Psoas muscle (tissue), 8 donors: ENCODE measurements around the gene HNRNPC. TPM values are rescaled to one million over a fixed set of nuclear protein-coding genes. Genes with fewer than 3 reads are reported as not detected.

Source experiments
- ATAC-seq, 4 donors: fragments of 200-7000 bp; cut with Tn5 transposase; one replicate each; pipeline ENCODE4 v1.9.1; 2020; ENCODE audit warnings: moderate library complexity in 3 of 4, mild to moderate bottlenecking in 2 of 4
- DNase-seq, 2 donors: peaks; one replicate each; pipeline ENCODE4 v3.0.0-alpha.2; 2020
- H3K27ac ChIP-seq: fragments of 200-600 bp; one replicate; pipeline ENCODE4 v1.8.0; 2022
- H3K27me3 ChIP-seq, 3 donors: fragments of 200-600 bp in 1 of 3; one replicate each; pipeline versions ENCODE4 v1.6.1 to v1.8.0; 2013 to 2022; ENCODE audit warnings: low read length in 2 of 3, mild to moderate bottlenecking in 2 of 3, moderate library complexity in 1 of 3; ENCODE audit not compliant: insufficient read depth in 3 of 3
- H3K36me3 ChIP-seq, 2 donors: fragments of 200-600 bp in 1 of 2; one replicate each; pipeline versions ENCODE4 v1.6.1 to v1.8.0; 2013 to 2022; ENCODE audit warnings: low read depth in 1 of 2, mild to moderate bottlenecking in 1 of 2, moderate library complexity in 1 of 2; ENCODE audit not compliant: insufficient read depth in 1 of 2
- H3K4me1 ChIP-seq: fragments of 200-600 bp; one replicate; pipeline ENCODE4 v1.8.0; 2022
- H3K4me3 ChIP-seq: fragments of 200-600 bp; one replicate; pipeline ENCODE4 v1.8.0; 2022; ENCODE audit warnings: mild to moderate bottlenecking
- H3K9me3 ChIP-seq: fragments of 200-600 bp; one replicate; pipeline ENCODE4 v1.8.0; 2022
- WGBS, 3 donors: extraction: QIAGEN DNeasy Blood & Tissue Kit; methylation state at CpG; one replicate each; pipeline versions ENCODE4 v1.1.6 to v1.1.7; 2013; 5-methylcytosine and 5-hydroxymethylcytosine counted together
- intact Hi-C, 2 donors: fragments of 100-400 bp; cut with DNase I; formaldehyde crosslinking; loops; one replicate each; pipeline versions ENCODE4 v1.11.0 to v1.14.2; 2022
- polyA plus RNA-seq, 3 donors: library from polyadenylated mRNA; stranded (reverse); fragments of 200-250 nt; gene quantifications; one replicate each; pipeline ENCODE4 v1.2.3, GENCODE V29; 2013
- total RNA-seq, 4 donors: library from RNA; stranded (reverse); fragmentation: NEBNext Ultra II Directional in 2 of 4; extraction: Animal tissue kit (Norgen Biotek cat#: 25700) in 2 of 4; gene quantifications; one replicate each; pipeline versions ENCODE4 v1.2.1 to v1.2.4, GENCODE V29; 2021 to 2023
- TF ChIP-seq, protein P1 (sequence below): fragments of 200-600 bp; IDR thresholded peaks from one replicate; pipeline ENCODE4 v1.8.0; 2022; ENCODE audit warnings: antibody characterized with exemption
- donor health status: healthy with polysubstance abuse.
- donor health status: DM: no; HTN: no; CAD: no; lungs with moderate emphysema.
- donor health status: Bipolar disorder and iron deficiency.
- donor health status: healthy.
- donor health status: DM: yes; HTN: yes; CAD: no.
- donor health status: DM: no; HTN: no; CAD: no.
- donor health status: DM: no; HTN: no; CAD: no.
- donor health status: DM: yes; HTN: yes; CAD: no.

The HNRNPC gene
- total and polyA plus RNA-seq, 7 donors: 215 to 310 (median 250) TPM

DNA sequence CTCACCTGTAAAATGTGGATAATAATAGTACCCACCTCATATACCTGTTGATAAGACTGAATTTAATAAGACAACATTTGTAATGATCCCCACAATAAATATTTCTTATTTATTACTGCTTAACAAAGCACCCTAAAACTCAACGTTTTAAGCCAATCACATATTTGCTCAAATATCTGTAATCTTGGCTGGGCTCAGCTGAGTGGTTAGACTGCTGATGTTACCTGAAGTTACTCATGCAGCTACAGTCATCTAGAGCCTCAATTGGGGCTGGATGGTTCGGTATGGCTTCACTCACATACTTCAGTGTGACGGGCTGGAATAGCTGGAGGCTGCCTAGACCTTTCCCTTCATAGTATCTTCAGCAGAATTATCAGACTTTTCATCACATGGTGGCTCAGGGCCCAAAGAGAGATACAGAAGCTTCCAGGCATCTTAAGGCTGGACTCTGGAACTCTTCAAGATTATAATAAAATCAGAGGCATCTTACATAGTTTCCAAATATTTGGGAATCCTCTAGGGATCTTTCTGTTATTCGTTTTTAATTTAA, 109.1 kb downstream of the HNRNPC start:
- H3K9me3 ChIP-seq: no peaks in the 10 kb centered on the region
- 65 to 70% (median 70%) methylated on average over 4 of the region's 4 CpGs for WGBS, 3 donors
- H3K36me3 ChIP-seq: no peaks in the 10 kb centered on the region
- H3K27ac ChIP-seq: no peak overlapping the region
- H3K4me3 ChIP-seq: no peak overlapping the region
- TF ChIP-seq, protein P1, sequence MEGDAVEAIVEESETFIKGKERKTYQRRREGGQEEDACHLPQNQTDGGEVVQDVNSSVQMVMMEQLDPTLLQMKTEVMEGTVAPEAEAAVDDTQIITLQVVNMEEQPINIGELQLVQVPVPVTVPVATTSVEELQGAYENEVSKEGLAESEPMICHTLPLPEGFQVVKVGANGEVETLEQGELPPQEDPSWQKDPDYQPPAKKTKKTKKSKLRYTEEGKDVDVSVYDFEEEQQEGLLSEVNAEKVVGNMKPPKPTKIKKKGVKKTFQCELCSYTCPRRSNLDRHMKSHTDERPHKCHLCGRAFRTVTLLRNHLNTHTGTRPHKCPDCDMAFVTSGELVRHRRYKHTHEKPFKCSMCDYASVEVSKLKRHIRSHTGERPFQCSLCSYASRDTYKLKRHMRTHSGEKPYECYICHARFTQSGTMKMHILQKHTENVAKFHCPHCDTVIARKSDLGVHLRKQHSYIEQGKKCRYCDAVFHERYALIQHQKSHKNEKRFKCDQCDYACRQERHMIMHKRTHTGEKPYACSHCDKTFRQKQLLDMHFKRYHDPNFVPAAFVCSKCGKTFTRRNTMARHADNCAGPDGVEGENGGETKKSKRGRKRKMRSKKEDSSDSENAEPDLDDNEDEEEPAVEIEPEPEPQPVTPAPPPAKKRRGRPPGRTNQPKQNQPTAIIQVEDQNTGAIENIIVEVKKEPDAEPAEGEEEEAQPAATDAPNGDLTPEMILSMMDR: no peak
- peaks cover 0 to 6% (median 0%) of the 10 kb centered on the region in 3 donors for H3K27me3 ChIP-seq
- no peaks in the 10 kb centered on the region for H3K4me1 ChIP-seq
- intact Hi-C loops: no loop called here
- no peak for ATAC-seq
- DNase-seq: no peak

Other genes with a start within 250 kb of the HNRNPC start
- 100 to 1,000 TPM; 552 to 931 (median 770) TPM for gene NDRG2, start 244.4 kb downstream of the HNRNPC start, total RNA-seq
- 1,000 to 10,000 TPM in 1 of 3 donors, 100 to 1,000 TPM in 2; 328 to 2,087 (median 762) TPM for gene NDRG2, start 244.4 kb downstream of the HNRNPC start, polyA plus RNA-seq
- gene TPPP2, start 239.2 kb downstream of the HNRNPC start, total RNA-seq: 1 to 10 TPM in 3 of 4 donors, under 1 TPM in 1; 0.90 to 3.2 (median 2.5) TPM
- 1 to 10 TPM in 2 of 3 donors, not detected in 1; 1.3 to 2.0 TPM for gene TPPP2, start 239.2 kb downstream of the HNRNPC start, polyA plus RNA-seq
- gene RNASE13, start 234.6 kb downstream of the HNRNPC start, total RNA-seq: not detected
- gene RNASE13, start 234.6 kb downstream of the HNRNPC start, polyA plus RNA-seq: under 1 TPM in 1 of 3 donors, not detected in 2; 0.05 TPM
- gene RNASE7, start 227.1 kb downstream of the HNRNPC start, total RNA-seq: under 1 TPM; 0.15 to 0.43 (median 0.28) TPM
- 1 to 10 TPM in 1 of 3 donors, under 1 TPM in 1, not detected in 1; 0.73 to 1.9 TPM for gene RNASE7, start 227.1 kb downstream of the HNRNPC start, polyA plus RNA-seq
- not detected for gene RNASE8, start 211.6 kb downstream of the HNRNPC start, total RNA-seq
- gene RNASE8, start 211.6 kb downstream of the HNRNPC start, polyA plus RNA-seq: not detected
- gene ARHGEF40, start 199.1 kb downstream of the HNRNPC start, total RNA-seq: 10 to 100 TPM in 3 of 4 donors, 1 to 10 TPM in 1; 9.8 to 18.7 (median 12.6) TPM
- 10 to 100 TPM in 1 of 3 donors, 1 to 10 TPM in 2; 6.8 to 10.1 (median 7.3) TPM for gene ARHGEF40, start 199.1 kb downstream of the HNRNPC start, polyA plus RNA-seq
- gene ZNF219, start 170.8 kb downstream of the HNRNPC start, total RNA-seq: 10 to 100 TPM; 13.9 to 28.5 (median 22.9) TPM
- 10 to 100 TPM; 32.2 to 38.1 (median 35.4) TPM for gene ZNF219, start 170.8 kb downstream of the HNRNPC start, polyA plus RNA-seq
- gene TMEM253, start 168.4 kb downstream of the HNRNPC start, total RNA-seq: under 1 TPM in 2 of 4 donors, not detected in 2; 0.17 TPM
- under 1 TPM; 0.10 to 0.29 (median 0.27) TPM for gene TMEM253, start 168.4 kb downstream of the HNRNPC start, polyA plus RNA-seq
- under 1 TPM in 1 of 4 donors, not detected in 3; 0.32 TPM for gene OR5AU1, start 113.4 kb downstream of the HNRNPC start, total RNA-seq
- gene OR5AU1, start 113.4 kb downstream of the HNRNPC start, polyA plus RNA-seq: not detected
- gene RPGRIP1, start 10.6 kb upstream of the HNRNPC start, total RNA-seq: not detected
- gene RPGRIP1, start 10.6 kb upstream of the HNRNPC start, polyA plus RNA-seq: under 1 TPM in 2 of 3 donors, not detected in 1; 0.04 to 0.15 TPM
- 10 to 100 TPM; 23.6 to 29.2 (median 26.8) TPM for gene SUPT16H, start 114.6 kb upstream of the HNRNPC start, total RNA-seq
- gene SUPT16H, start 114.6 kb upstream of the HNRNPC start, polyA plus RNA-seq: 10 to 100 TPM; 24.8 to 42.0 (median 32.2) TPM
- gene CHD8, start 186.7 kb upstream of the HNRNPC start, total RNA-seq: 10 to 100 TPM; 27.1 to 40.1 (median 36.1) TPM
- 10 to 100 TPM; 11.5 to 23.6 (median 18.2) TPM for gene CHD8, start 186.7 kb upstream of the HNRNPC start, polyA plus RNA-seq
- 10 to 100 TPM in 1 of 4 donors, 1 to 10 TPM in 3; 5.7 to 11.1 (median 7.4) TPM for gene RAB2B, start 207.5 kb upstream of the HNRNPC start, total RNA-seq
- 1 to 10 TPM; 3.6 to 7.9 (median 5.1) TPM for gene RAB2B, start 207.5 kb upstream of the HNRNPC start, polyA plus RNA-seq
- gene TOX4, start 207.8 kb upstream of the HNRNPC start, total RNA-seq: 100 to 1,000 TPM in 3 of 4 donors, 10 to 100 TPM in 1; 98.8 to 146 (median 117) TPM
- gene TOX4, start 207.8 kb upstream of the HNRNPC start, polyA plus RNA-seq: 10 to 100 TPM; 37.0 to 86.6 (median 57.4) TPM
- gene METTL3, start 241.9 kb upstream of the HNRNPC start, total RNA-seq: 10 to 100 TPM; 17.5 to 22.1 (median 20.6) TPM
- gene METTL3, start 241.9 kb upstream of the HNRNPC start, polyA plus RNA-seq: 10 to 100 TPM; 17.8 to 43.9 (median 26.7) TPM